ENCODE results near the gene TGFBR3.

TGFBR3 gene

GRCh38 chr1:91900562-91900961, 14.6 kb upstream of the TGFBR3 start:
- H3K4me3 Mint-ChIP-seq: no peak overlapping the region
- peaks cover 14% of the 10 kb centered on the region for H3K4me1 Mint-ChIP-seq
- no peaks in the 10 kb centered on the region for H3K36me3 Mint-ChIP-seq (ENCODE audit: low read depth)
- peaks cover 4% of the 10 kb centered on the region for H3K27me3 Mint-ChIP-seq (ENCODE audit: low read depth)
- peak overlapping the region in 1 of 3 experiments; percentile 1 for H3K27ac Mint-ChIP-seq
- TF ChIP-seq CTCF (IDR thresholded peaks at IDR 0.05; ENCODE audit: unreplicated experiment in 3 of 3): no peak
- no peaks in the 10 kb centered on the region for H3K9me3 Mint-ChIP-seq

GRCh38 chr1:91897016-91897415, 11.1 kb upstream of the TGFBR3 start:
- Mint-ChIP-seq H3K4me3 (no peak overlapping the region), H3K9me3 (no peaks in the 10 kb centered on the region), H3K27me3 (ENCODE audit: low read depth) (peaks cover 4% of the 10 kb centered on the region), H3K4me1 (peaks cover 20% of the 10 kb centered on the region), H3K27ac (no peak overlapping the region), H3K36me3 (ENCODE audit: low read depth) (no peaks in the 10 kb centered on the region)
- no peak for TF ChIP-seq CTCF (IDR thresholded peaks at IDR 0.05; ENCODE audit: unreplicated experiment in 3 of 3)

GRCh38 chr1:91895832-91896556, 10.0 kb upstream of the TGFBR3 start:
- Mint-ChIP-seq H3K27me3 (ENCODE audit: low read depth) (peaks cover 4% of the 10 kb centered on the region), H3K9me3 (no peaks in the 10 kb centered on the region), H3K4me1 (peaks cover 27% of the 10 kb centered on the region), H3K4me3 (no peak overlapping the region), H3K36me3 (ENCODE audit: low read depth) (no peaks in the 10 kb centered on the region), H3K27ac (no peak overlapping the region)
- no peak for TF ChIP-seq CTCF (IDR thresholded peaks at IDR 0.05; ENCODE audit: unreplicated experiment in 3 of 3)

- TF ChIP-seq CTCF (IDR thresholded peaks at IDR 0.05; ENCODE audit: unreplicated experiment in 3 of 3): no peak
- Mint-ChIP-seq H3K9me3 (no peaks in the 10 kb centered on the region), H3K4me3 (no peak overlapping the region), H3K27me3 (ENCODE audit: low read depth) (peaks cover 4% of the 10 kb centered on the region), H3K27ac (peak overlapping the region in 1 of 3 experiments; percentile 21), H3K4me1 (peaks cover 27% of the 10 kb centered on the region), H3K36me3 (ENCODE audit: low read depth) (no peaks in the 10 kb centered on the region)
Observed at GRCh38 chr1:91894036-91894761, 8.2 kb upstream of the TGFBR3 start.

GRCh38 chr1:91891969-91892368, 6.0 kb upstream of the TGFBR3 start:
- Mint-ChIP-seq H3K4me3 (no peak overlapping the region), H3K27me3 (ENCODE audit: low read depth) (peaks cover 4% of the 10 kb centered on the region), H3K4me1 (peaks cover 15% of the 10 kb centered on the region), H3K36me3 (ENCODE audit: low read depth) (no peaks in the 10 kb centered on the region), H3K9me3 (no peaks in the 10 kb centered on the region), H3K27ac (peak overlapping the region; percentile 55 to 83 (median 82))
- TF ChIP-seq CTCF (IDR thresholded peaks at IDR 0.05; ENCODE audit: unreplicated experiment in 3 of 3): no peak

All from nephron (organoid).